Measurements from ENCODE around the gene RC3H2. TPM values are rescaled to one million over a fixed set of nuclear protein-coding genes. Genes with fewer than 3 reads are reported as not detected.
"Not testable (repeated sequence)": the region's sequence is repeated elsewhere in the genome, so short reads cannot be mapped to it uniquely, and the experiment has no call there.

The RC3H2 gene
- total and polyA plus RNA-seq, 11 donors, result 11.7 to 52.2 (median 44.3) TPM

DNA sequence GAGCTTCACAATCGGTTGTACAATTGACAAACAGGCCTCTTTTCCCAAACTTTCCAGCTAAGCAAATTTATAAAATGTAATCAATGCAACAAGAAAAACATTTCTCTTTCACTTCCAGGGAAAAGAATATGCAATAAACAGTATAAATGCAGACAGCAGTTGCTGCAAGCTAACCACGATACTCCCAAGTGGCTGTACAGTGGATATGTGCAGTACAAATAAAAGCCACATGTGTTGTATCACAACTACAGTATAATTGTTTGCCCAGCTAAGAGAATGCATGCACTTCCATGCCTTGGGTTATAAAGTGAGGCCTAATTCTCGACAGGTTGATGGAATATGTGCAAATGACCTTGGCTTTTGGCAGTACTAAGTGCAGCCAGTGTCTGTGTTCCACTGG, 60.0 kb downstream of the RC3H2 start:
- DNase-seq, result no peak
- H3K36me3 ChIP-seq, result peaks cover 0 to 53% (median 45%) of the 10 kb centered on the region in 9 donors
- 91 to 94% (median 93%) methylated on average over 3 of the region's 3 CpGs for WGBS, 4 donors
- no peak overlapping the region for H3K27ac ChIP-seq
- no peak overlapping the region for H3K4me3 ChIP-seq
- H3K9me3 ChIP-seq, result no peaks in the 10 kb centered on the region
- intact Hi-C loops (cut with DNase I), result no loop called here
- no peak for ATAC-seq
- TF ChIP-seq, protein P1, sequence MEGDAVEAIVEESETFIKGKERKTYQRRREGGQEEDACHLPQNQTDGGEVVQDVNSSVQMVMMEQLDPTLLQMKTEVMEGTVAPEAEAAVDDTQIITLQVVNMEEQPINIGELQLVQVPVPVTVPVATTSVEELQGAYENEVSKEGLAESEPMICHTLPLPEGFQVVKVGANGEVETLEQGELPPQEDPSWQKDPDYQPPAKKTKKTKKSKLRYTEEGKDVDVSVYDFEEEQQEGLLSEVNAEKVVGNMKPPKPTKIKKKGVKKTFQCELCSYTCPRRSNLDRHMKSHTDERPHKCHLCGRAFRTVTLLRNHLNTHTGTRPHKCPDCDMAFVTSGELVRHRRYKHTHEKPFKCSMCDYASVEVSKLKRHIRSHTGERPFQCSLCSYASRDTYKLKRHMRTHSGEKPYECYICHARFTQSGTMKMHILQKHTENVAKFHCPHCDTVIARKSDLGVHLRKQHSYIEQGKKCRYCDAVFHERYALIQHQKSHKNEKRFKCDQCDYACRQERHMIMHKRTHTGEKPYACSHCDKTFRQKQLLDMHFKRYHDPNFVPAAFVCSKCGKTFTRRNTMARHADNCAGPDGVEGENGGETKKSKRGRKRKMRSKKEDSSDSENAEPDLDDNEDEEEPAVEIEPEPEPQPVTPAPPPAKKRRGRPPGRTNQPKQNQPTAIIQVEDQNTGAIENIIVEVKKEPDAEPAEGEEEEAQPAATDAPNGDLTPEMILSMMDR (IDR thresholded peaks at IDR 0.05), result no peak
- no peak for TF ChIP-seq POLR2A (IDR thresholded peaks at IDR 0.05)
- no peaks in the 10 kb centered on the region for H3K4me1 ChIP-seq
- H3K27me3 ChIP-seq, result no peaks in the 10 kb centered on the region

DNA sequence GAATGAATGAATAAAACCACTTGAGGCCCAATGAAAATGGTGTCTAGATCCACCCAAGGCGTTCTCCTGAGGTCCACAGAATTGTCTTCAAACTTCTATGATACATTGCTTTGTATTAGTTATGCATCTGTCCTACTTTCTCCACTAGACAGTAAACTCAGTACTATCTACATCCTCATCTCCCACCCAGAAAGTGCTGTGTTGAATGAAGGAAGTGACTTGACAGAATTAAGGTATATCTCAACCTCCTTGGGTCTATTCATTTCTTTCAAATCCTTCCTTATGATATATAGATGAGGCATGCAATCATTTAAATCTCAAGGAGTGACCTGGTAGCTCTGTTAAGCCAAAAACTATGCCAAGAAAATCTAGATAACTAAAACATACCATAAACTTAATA, 61.0 kb downstream of the RC3H2 start:
- intact Hi-C loops (cut with DNase I), result no loop called here
- no peak overlapping the region for H3K27ac ChIP-seq
- TF ChIP-seq, protein P1 (IDR thresholded peaks at IDR 0.05), result no peak
- TF ChIP-seq POLR2A (IDR thresholded peaks at IDR 0.05), result no peak
- H3K4me3 ChIP-seq, result no peak overlapping the region
- DNase-seq (no peak), ATAC-seq (no peak)
- H3K27me3 ChIP-seq, result no peaks in the 10 kb centered on the region
- H3K4me1 ChIP-seq, result no peaks in the 10 kb centered on the region
- peaks cover 0 to 43% (median 35%) of the 10 kb centered on the region in 9 donors for H3K36me3 ChIP-seq
- H3K9me3 ChIP-seq, result no peaks in the 10 kb centered on the region
- WGBS, 4 donors, result 96 to 100% (median 98%) methylated on average over 1 of the region's 1 CpG

DNA sequence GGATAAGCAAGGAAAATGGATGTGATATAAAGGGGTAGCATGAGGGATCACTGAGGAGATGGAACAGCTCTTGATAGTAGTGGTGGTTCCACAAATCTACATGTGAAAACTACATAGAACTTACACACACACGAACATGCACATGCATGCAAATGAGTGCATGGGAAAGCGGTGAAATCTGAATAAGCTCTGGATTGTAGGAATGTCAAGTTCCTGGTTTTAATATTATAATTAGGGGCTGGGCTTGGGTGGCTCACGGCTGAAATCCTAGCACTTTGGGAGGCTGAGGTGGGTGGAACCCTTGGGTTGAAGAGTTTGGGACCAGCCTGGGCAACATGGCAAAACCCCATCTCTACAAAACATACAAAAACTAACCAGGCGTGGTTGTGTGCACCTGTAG, 63.7 kb downstream of the RC3H2 start:
- intact Hi-C loops (cut with DNase I), result no loop called here
- H3K27ac ChIP-seq, result no peak overlapping the region
- no peaks in the 10 kb centered on the region for H3K9me3 ChIP-seq
- 72 to 82% (median 76%) methylated on average over 4 of the region's 4 CpGs for WGBS, 4 donors
- H3K4me3 ChIP-seq, result no peak overlapping the region
- ATAC-seq (no peak), DNase-seq (no peak)
- TF ChIP-seq, protein P1 (IDR thresholded peaks at IDR 0.05), result no peak
- TF ChIP-seq POLR2A (IDR thresholded peaks at IDR 0.05), result no peak
- peaks cover 0 to 16% (median 9%) of the 10 kb centered on the region in 9 donors for H3K36me3 ChIP-seq
- no peaks in the 10 kb centered on the region for H3K27me3 ChIP-seq
- no peaks in the 10 kb centered on the region for H3K4me1 ChIP-seq

DNA sequence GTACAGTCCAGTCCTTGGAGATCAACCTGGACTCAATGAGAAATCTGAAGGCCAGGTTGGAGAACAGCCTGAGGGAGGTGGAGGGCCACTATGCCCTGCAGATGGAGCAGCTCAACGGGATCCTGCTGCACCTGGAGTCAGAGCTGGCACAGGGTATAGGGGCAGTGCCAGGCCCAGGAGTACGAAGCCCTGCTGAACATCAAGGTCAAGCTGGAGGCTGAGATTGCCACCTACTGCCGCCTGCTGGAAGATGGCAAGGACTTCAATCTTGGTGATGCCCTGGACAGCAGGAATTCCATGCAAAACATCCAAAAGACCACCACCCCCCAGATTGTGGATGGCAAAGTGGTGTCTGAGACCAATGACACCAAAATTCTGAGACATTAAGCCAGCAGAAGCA, 66.7 kb downstream of the RC3H2 start:
- ATAC-seq; DNase-seq; intact Hi-C loops (cut with DNase I); H3K36me3 ChIP-seq; H3K27ac ChIP-seq; H3K9me3 ChIP-seq; H3K27me3 ChIP-seq; H3K4me3 ChIP-seq: not testable (repeated sequence)
- H3K4me1 ChIP-seq, result peaks cover 0 to 12% (median 0%) of the 10 kb centered on the region in 12 donors
- WGBS, 4 donors, result 80 to 100% (median 82%) methylated on average over 3 of the region's 3 CpGs

DNA sequence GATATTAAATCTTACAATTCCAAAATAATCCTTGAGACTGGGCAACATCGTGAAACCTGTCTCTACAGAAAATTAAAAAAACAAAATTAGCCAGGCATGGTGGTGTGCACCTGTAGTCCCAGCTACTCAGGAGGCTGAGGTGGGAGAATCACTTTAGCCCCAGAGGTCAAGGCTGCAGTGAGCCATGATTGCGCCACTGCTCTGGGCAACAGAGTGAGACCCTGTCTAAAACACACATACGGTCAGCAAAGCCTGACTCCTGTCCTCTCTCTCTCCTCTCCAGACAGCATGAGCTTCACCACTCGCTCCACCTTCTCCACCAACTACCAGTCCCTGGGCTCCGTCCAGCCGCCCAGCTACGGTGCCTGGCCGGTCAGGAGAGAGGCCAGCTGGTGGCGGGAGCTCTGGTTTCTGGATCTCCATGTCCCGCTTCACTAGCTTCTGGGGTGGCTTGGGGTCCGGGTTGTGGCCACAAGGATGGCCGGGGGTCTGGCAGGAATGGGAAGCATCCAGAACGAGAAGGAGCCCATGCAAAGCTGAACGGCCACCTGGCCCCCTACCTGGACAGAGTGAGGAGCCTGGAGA, 67.8 kb downstream of the RC3H2 start:
- no peak for TF ChIP-seq POLR2A (IDR thresholded peaks at IDR 0.05)
- TF ChIP-seq, protein P1 (IDR thresholded peaks at IDR 0.05), result no peak
- H3K27me3 ChIP-seq, result no peaks in the 10 kb centered on the region
- ATAC-seq (no peak), DNase-seq (no peak)
- intact Hi-C loops (cut with DNase I), result no loop called here
- no peak overlapping the region for H3K4me3 ChIP-seq
- no peak overlapping the region for H3K27ac ChIP-seq
- H3K9me3 ChIP-seq, result no peaks in the 10 kb centered on the region
- H3K36me3 ChIP-seq, result no peaks in the 10 kb centered on the region
- peaks cover 0 to 12% (median 0%) of the 10 kb centered on the region in 12 donors for H3K4me1 ChIP-seq
- WGBS, 4 donors, result 94 to 96% (median 95%) methylated on average over 13 to 14 of the region's 14 CpGs
